Measurements from ENCODE around the gene MED15.

The MED15 gene

DNA sequence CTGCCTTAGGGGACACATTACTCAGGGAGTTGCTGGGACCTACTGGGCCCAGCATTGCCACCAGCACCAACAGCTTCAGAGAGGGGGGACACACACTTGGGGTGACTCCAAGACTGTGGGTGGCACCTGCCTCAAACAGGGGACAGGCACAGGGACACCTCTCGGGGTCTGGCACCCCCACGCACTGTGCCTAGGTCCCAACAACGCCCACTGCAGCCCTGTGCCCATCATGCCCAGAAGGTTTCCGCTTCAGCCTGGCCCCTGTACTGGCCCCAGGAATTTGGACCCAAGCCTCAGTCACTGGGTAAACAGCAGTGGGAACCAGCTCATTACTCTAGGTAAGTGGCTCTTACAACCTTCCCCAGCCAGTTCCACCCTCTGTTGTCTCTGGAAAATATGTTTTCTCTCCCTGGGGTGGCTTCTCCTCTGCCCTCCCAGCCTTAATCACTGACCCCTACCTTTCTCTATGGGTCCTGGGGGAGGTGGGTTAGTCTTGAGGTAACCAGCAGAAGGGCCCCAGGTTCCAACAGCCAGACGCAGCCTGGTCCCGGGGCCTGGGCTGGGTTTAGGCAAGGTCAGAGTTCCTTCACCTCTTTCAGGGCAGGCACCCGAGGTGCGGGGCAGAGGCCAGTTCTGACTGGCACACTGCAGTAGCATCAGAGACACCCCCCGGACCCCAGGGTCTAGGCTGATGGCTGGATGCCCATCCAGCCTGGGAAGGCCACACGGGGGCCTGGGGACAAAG, 123.6 kb downstream of the MED15 start:
- DNase-seq = no peak

DNA sequence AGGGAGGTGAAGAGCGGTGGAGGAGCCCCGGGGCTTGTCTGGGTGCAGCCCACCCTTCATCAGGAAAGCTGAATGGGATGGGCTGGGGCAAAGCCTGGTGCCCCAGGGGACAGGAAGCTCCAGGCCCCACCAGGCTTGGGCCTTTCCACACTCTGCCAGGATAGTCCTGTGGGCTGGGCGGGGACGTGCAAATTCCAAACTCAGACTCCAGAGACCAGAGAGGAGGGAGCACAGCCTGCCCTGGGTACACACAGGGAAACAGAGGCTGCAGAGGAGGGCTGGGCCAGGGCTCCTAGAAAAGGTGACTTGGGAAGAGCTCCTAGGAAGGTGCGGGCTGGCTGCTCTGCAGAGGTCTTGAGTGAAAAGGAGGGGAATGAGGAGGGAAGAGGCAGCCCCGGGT, 124.7 kb downstream of the MED15 start:
- no peak for DNase-seq

DNA sequence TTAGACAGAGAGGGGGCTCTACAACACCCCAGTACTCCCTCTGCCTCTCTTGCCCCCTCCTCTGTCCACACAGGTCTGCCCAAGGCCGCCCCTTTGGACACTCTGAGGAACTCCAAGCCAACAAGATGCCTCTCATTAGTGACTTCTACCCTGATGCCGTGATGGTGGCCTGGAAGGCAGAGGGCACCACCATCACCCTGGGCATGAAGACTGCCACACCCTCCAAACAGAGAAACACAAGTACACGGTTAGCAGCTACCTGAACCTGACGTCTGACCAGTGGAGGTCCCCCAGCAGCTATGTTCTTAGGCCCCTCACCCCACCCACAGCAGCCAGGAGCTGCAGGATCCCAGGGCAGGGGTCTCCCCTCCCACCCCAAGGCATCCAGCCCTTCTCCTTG, 125.1 kb downstream of the MED15 start:
- no peak for DNase-seq

DNA sequence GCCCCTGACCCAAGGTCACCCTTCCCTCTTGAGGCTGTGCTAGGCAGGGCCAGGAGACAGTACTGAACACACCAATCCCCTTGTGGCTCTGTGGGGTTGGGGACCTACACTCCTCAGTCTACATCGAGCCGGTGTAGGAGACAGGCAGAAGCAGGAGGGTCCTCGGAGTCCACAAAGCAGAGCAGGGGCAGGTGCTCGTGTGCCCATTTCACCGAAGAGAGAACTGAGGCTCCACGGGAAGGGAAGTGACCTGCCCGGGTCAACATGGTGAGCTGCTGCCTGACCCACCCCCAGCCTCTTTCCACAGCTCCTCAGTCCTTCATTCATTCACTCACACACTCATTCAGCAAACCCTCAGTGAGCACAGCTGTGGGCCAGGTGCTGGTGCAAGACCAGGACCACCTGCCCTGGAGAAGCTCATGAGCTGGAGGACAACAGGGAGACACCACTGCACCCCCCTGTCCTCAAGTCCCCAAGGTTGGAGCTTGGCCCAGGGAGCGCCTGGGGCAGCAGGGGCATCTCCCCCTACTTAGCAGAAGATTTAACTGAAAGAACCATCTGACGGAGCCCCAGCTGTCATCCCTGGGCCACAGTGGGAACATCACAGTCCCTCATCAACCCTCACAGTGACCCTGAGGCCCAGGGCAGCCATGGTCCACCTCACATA, 127.3 kb downstream of the MED15 start:
- no peak for DNase-seq

DNA sequence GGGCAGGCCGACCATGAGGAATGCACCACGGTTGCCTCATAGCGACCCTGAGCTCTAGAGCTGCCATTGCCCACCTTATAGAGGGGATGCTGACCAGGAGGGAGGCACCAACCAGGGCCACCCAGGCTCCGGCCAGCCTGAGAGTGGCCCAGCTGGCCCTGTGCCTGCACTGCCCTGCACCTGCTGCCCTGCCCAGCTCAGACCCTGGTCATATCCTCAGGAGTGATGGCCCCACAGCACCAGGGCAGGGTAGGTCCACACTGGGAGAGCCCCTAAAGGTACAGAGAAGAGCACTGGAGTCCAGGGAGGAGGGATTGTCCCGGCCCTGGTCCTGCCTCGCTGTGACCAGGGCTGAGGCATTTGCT, 127.8 kb downstream of the MED15 start:
- no peak for DNase-seq

DNA sequence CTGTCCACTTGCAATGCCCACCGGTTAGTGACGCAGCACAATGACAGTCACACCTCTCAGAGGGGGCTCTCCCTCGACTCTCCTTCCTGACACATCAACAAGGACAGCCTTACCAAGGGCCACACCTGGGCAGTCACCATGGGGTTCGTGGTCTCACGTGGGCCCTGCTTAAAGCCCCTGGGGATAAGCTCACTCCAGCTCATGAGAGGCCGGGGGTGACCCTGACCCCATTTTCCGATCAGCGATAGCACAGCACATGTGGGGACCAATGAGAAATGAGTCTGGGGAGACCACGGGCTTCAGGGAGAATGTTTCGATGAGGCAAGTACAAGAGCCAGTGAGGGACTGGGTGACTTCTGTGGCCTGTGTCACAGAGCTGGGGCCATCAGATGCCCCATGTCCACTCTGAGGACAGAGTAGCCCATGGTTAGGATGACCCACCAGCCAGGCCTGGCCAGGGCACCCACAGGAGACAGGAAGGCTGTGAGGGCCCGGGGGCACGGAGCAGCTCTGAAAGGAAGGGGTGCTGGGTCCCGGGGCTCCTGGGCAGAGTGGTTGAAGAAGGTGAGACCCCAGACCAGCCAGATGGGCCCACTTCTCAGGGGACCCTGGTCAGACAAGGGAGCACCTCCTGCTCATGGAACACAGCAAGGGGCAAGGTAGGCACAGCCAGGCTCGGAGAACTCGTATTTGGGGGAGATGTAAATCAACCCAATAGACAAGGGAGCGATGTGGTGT, 128.8 kb downstream of the MED15 start:
- no peak for DNase-seq

DNA sequence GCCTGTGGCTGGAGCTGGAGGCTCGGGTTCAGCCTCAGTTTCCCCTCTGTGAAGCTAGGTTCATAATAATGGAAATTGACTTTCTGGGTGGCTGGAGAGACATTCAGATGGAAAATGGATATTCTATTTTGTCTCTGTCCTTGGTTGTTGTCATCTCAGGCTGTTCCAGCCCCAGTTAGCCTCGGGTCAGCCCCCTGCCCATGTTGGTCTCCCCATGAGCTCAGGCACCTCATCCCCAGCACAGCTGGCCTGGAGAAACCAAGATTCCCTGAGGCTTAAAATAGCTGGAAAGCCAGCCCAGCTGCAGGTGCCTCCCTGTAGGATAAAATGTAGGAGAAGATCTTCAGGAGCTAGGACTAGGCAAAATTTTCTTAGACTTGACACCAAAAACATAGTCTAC, 129.5 kb downstream of the MED15 start:
- no peak for DNase-seq

Measured in NCI-H748 treated with DMSO at 0.1 percent for 48 hours (cell line).